Non-pigmented ciliary epithelial cell (primary cell): ENCODE results near the gene RAB26.
"Not testable (repeated sequence)": the region's sequence is repeated elsewhere in the genome, so short reads cannot be mapped to it uniquely, and the experiment has no call there.

Experiments used
- DNase-seq: peaks from one replicate; pipeline ENCODE4 v3.0.0-alpha.2; 2010; ENCODE audit warnings: low read depth

RAB26 gene

GRCh38 chr16:2198283-2198682 lies 49.9 kb downstream of the RAB26 start:
- DNase-seq = no peak

- no peak for DNase-seq
Observed at GRCh38 chr16:2199095-2199494, 50.7 kb downstream of the RAB26 start.

GRCh38 chr16:2199621-2200139 lies 51.3 kb downstream of the RAB26 start:
- DNase-seq = no peak

- no peak for DNase-seq
Observed at GRCh38 chr16:2200313-2200712, 51.9 kb downstream of the RAB26 start.

GRCh38 chr16:2203119-2203688 lies 54.8 kb downstream of the RAB26 start:
- DNase-seq = not testable (repeated sequence)
